Heart left ventricle (tissue), 16 donors: ENCODE measurements around the gene DTYMK. TPM values are rescaled to one million over a fixed set of nuclear protein-coding genes. Genes with fewer than 3 reads are reported as not detected.

Experiments
- ATAC-seq, 4 donors: fragments of 200-7000 bp; cut with Tn5 transposase; one replicate each; pipeline ENCODE4 v1.9.1; 2020 to 2022; ENCODE audit warnings: moderate library complexity in 4 of 4, mild to moderate bottlenecking in 3 of 4, moderate number of reproducible peaks in 1 of 4
- DNase-seq, 5 donors: peaks; one replicate each; pipeline ENCODE4 v3.0.0-alpha.2; 2020
- H3K27ac ChIP-seq, 12 donors: fragments of 200-600 bp; sonication (generic) in 4 of 12; one replicate each; pipeline versions ENCODE4 v1.5.0 to v1.8.0; 2016 to 2022; ENCODE audit warnings: mild to moderate bottlenecking in 2 of 12
- H3K27me3 ChIP-seq, 9 donors: fragments of 200-600 bp; sonication (generic) in 2 of 9; one replicate each; pipeline versions ENCODE4 v1.5.1 to v1.8.0; 2016 to 2022; ENCODE audit warnings: mild to moderate bottlenecking in 3 of 9
- H3K36me3 ChIP-seq, 9 donors: fragments of 200-600 bp; sonication (generic) in 2 of 9; one replicate each; pipeline versions ENCODE4 v1.5.0 to v1.8.0; 2018 to 2022; ENCODE audit warnings: mild to moderate bottlenecking in 2 of 9
- H3K4me1 ChIP-seq, 12 donors: fragments of 200-600 bp; sonication (generic) in 4 of 12; one replicate each; pipeline versions ENCODE4 v1.5.0 to v1.8.0; 2016 to 2022; ENCODE audit warnings: mild to moderate bottlenecking in 3 of 12
- H3K4me3 ChIP-seq, 12 donors: fragments of 200-600 bp; sonication (generic) in 4 of 12; one replicate each; pipeline versions ENCODE4 v1.5.0 to v1.8.0; 2017 to 2022; ENCODE audit warnings: mild to moderate bottlenecking in 9 of 12, moderate library complexity in 4 of 12
- H3K9me3 ChIP-seq, 12 donors: fragments of 200-600 bp; sonication (generic) in 4 of 12; one replicate each; pipeline versions ENCODE4 v1.5.0 to v1.8.0; 2016 to 2022; ENCODE audit warnings: mild to moderate bottlenecking in 1 of 12
- POLR2A ChIP-seq, 2 donors: fragments of 450-650 bp; IDR thresholded peaks; one replicate each; pipeline ENCODE4 v1.6.1; 2017; ENCODE audit warnings: antibody characterized with exemption in 2 of 2, mild to moderate bottlenecking in 2 of 2, moderate library complexity in 2 of 2
- WGBS, 4 donors: extraction: QIAGEN DNeasy Blood & Tissue Kit in 2 of 4; methylation state at CpG; one replicate each; pipeline versions ENCODE4 v1.1.5 to v1.1.7; 2013 to 2018; 5-methylcytosine and 5-hydroxymethylcytosine counted together
- intact Hi-C, 10 donors: fragments of 100-400 bp; cut with DNase I; formaldehyde crosslinking; loops; one replicate each; pipeline versions ENCODE4 v1.11.1 to v1.14.2; 2022
- polyA plus RNA-seq, 2 donors: library from polyadenylated mRNA; stranded (reverse); fragments of 200-250 nt; gene quantifications; one replicate each; pipeline ENCODE4 v1.2.3, GENCODE V29; 2013
- total RNA-seq, 9 donors: library from RNA; depleted of rRNA in 2 of 9; stranded (reverse); fragments of >200 nt in 2 of 9; fragmentation: NEBNext Ultra II Directional in 3 of 9; extraction: Animal tissue kit (Norgen Biotek cat#: 25700) in 3 of 9; gene quantifications; one replicate each; pipeline versions ENCODE4 v1.1.0 to v1.2.4, GENCODE V29; 2016 to 2023
- TF ChIP-seq, protein P1 (sequence below), 12 donors: fragments of 200-600 bp; sonication (generic) in 4 of 12; IDR thresholded peaks; one replicate each; pipeline versions ENCODE4 v1.5.0 to v1.8.0; 2018 to 2022; ENCODE audit warnings: antibody characterized with exemption in 12 of 12, mild to moderate bottlenecking in 5 of 12
- donor health status: ischemic (EF 13 %, LVEDD 7.1; RV severe dilation, severe dysfunction).
- donor health status: healthy with polysubstance abuse.
- donor health status: DM: no; HTN: yes; CAD: no.
- donor health status: DM: no; HTN: no; CAD: no.
- donor health status: ischemic (EF 25% LVEDD 6.9; RV normal size, moderate dysfunction).
- donor health status: ischemic (EF 25% LVEDD 5.7; RV mildly dilated, moderate dysfunction).
- donor health status: healthy.
- donor health status: DM: yes; HTN: yes; CAD: no.
- donor health status: ischemic (EF 35%, LVEDD 5.7; RV mildly dilated, moderate dysfunction).
- donor health status: nonischemic (EF 11% LVEDD 7.7; RV severe dilation, severe dysfunction).
- donor health status: DM: yes; HTN: yes; CAD: no.
- donor health status: PGD.
- donor health status: ischemic (EF 29% LVEDD 5.4; RV normal size, mild dysfunction).
- donor health status: nonischemic (EF 23%, LVEDD 6.1; RV moderate dilation, normal function).

The DTYMK gene
- total and polyA plus RNA-seq, 11 donors: 7.5 to 21.0 (median 8.9) TPM

DNA sequence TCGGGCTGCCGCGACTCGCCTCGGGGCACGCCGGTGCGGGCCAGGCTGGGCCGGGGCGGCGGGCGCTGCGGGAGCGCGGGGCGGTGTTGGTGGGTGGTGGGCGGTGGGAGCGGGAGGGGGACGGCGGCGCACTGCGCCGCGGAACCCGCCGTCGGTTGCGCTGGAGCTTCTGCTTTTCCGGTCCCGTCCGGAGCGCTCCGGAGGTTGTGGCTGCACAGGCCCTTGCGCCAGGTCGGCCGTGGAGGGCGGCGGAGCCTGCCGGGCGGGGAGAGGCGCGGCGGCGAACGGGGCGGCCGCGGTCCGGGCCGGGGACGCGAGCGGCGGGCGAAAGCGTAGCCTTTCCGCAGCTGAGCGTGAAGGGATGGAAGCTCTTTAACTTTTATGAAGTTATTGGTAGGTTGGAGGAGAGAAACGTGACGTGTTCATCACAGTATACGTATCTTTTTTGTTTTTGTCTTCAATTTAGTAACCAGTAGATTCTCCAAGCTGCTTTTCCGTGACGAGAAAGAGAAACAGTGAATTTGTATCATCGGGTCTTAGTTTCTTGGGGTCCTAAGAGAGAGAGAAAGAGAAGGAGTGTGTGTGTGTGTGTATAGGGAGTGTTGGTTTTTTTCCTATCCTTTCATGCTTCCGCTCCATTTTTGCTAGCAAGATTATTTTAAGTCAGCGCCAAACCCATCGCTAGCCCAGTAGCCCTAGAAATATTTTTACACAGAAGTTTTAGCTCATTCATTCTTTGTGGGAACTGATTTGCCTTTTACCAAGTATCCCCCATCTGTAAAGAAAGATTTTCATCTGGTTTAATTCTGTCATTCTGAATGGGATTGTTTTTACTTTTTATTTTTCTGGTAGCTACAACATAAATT is 48.6 kb downstream of the DTYMK start:
- no peak for ATAC-seq
- WGBS, 4 donors: 1 to 2% (median 1%) methylated on average over 22 to 67 of the region's 67 CpGs

DNA sequence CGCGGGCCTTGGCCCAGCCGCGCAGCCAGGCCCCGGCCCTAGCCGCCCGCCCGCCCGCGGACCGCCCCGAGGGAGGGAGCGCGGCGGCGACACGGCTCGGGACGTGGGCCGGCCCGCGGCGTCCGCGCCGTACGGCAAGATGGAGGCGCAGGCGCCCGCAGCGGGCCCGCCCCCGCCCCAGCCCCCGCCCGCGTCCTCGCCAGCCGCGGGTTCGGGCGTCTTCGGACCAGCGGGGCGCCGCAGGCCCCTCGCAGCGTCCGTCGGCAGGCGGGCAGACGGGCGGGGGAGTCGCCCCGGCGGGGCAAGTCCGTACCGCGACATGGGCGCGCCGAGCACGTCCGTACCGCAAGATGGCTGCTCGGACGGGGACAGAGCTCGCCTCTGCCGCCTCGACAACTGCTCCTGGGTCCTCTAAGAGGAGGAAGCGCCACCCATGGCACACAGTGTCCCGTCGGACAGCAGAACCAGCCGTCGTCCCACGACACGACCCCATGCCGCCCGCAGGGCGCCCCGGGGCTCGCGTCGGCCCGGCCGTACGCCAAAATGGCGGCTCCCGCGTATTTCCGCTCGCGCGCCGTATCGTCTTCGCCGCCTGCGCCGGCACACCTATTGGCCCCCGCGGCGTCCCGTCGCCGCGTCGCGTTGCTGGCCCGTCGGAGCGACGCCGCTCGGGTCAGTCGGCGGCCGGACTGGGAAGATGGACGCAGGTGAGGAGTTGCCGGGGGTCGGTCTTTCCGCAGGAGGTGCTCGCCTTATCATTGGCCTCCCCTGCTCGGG is 49.4 kb downstream of the DTYMK start, which contains the start of the genes ATG4B and THAP4:
TSS of gene ATG4B (plus strand) at position 676 of the 777 bp plus-strand sequence. CDS start at position 698, 22 bp downstream.
TSS of gene THAP4 (minus strand) at position 141 of the 777 bp plus-strand sequence. CDS start 141 bp downstream, outside the sequence.
- DNase-seq: peak; percentile 89 to 94 (median 92)
- intact Hi-C loops: loop anchor here in 2 of 10 donors (2.0 to 10.0 kb wide), 4 partner anchors 18 to 482 kb away; partner anchors contain the start of genes PPP1R7 (in 1 of the 2) and STK25 (in 1 of the 2)
- no peaks in the 10 kb centered on the region for H3K27me3 ChIP-seq
- peak within 1 kb of the TSS; percentile 55 to 94 (median 88) for H3K4me3 ChIP-seq
- peak within 1 kb of the TSS; percentile 96 to 100 (median 99) for H3K27ac ChIP-seq
- peaks cover 8 to 57% (median 45%) of the 10 kb centered on the region in 12 donors for H3K4me1 ChIP-seq
- peak; percentile 78 to 92 (median 90) for ATAC-seq
- peaks cover 0 to 23% (median 18%) of the 10 kb centered on the region in 9 donors for H3K36me3 ChIP-seq
- WGBS, 4 donors: 0 to 1% (median 0%) methylated on average over 23 to 123 of the region's 123 CpGs
- TF ChIP-seq POLR2A (IDR thresholded peaks at IDR 0.05): peak in 1 of 2 donors; percentile 59
- TF ChIP-seq, protein P1, sequence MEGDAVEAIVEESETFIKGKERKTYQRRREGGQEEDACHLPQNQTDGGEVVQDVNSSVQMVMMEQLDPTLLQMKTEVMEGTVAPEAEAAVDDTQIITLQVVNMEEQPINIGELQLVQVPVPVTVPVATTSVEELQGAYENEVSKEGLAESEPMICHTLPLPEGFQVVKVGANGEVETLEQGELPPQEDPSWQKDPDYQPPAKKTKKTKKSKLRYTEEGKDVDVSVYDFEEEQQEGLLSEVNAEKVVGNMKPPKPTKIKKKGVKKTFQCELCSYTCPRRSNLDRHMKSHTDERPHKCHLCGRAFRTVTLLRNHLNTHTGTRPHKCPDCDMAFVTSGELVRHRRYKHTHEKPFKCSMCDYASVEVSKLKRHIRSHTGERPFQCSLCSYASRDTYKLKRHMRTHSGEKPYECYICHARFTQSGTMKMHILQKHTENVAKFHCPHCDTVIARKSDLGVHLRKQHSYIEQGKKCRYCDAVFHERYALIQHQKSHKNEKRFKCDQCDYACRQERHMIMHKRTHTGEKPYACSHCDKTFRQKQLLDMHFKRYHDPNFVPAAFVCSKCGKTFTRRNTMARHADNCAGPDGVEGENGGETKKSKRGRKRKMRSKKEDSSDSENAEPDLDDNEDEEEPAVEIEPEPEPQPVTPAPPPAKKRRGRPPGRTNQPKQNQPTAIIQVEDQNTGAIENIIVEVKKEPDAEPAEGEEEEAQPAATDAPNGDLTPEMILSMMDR (IDR thresholded peaks at IDR 0.05): no peak
- H3K9me3 ChIP-seq: peaks cover 0 to 4% (median 0%) of the 10 kb centered on the region in 12 donors

More for the DNA sequence above, 48.6 kb downstream of the DTYMK start:
- Histone ChIP-seq H3K27me3 (no peaks in the 10 kb centered on the region), H3K9me3 (peaks cover 0 to 4% (median 0%) of the 10 kb centered on the region in 12 donors), H3K4me3 (peak overlapping the region; percentile 55 to 94 (median 88)), H3K4me1 (peaks cover 8 to 59% (median 47%) of the 10 kb centered on the region in 12 donors), H3K36me3 (peaks cover 0 to 15% (median 10%) of the 10 kb centered on the region in 9 donors), H3K27ac (peak overlapping the region; percentile 96 to 100 (median 99))
- peak in 1 of 5 donors; percentile 43 for DNase-seq
- no peak for TF ChIP-seq POLR2A (IDR thresholded peaks at IDR 0.05)
- intact Hi-C loops: loop anchor here in 2 of 10 donors (2.0 to 10.0 kb wide), 4 partner anchors 19 to 483 kb away; partner anchors contain the start of genes PPP1R7 (in 1 of the 2) and STK25 (in 1 of the 2)

DNA sequence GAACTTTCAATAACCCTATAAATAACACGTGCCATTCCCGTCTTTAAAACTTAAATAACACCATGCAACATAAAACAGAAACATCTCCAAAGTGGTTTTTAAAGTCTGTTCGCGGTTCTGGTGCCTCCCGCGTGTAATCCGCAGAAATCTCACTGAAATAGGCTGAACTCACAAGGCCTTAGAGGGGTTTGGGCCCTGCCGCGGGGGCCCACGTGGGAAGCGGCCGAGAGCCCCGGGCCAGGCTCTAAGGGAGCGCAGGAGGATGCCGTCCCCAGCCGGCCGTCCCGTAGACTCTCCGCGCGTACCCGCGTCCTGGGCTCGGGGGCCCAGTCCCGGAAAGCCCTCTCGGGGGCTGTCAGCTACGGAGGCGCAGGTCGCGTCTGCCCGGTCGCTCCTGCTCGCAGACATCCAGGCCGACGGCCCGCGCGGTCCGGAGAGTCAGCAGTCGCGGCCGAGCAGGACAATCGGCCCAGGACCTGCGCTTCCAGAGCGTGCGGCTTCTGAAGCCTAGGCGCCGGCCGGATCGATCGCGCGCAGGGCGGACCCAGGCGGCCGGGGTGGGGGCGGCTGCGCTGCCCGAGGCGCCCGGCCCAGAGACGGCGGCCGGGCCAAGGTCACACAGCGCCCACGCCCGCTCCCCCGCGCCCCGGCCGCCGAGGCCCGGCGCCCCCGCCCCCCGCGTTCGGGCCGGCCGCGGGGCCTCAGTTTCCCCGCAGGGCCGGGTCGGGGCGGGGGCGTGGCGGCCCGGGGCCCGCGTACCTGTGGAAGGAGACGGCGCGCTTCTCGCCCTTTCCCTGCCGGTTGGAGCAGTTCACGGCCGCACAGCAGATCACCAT is 50.2 kb downstream of the DTYMK start:
- peak in 3 of 4 donors; percentile 26 to 37 (median 27) for ATAC-seq
- Histone ChIP-seq H3K36me3 (peaks cover 0 to 31% (median 26%) of the 10 kb centered on the region in 9 donors), H3K4me3 (peak overlapping the region; percentile 55 to 94 (median 88)), H3K27ac (peak overlapping the region; percentile 96 to 100 (median 99)), H3K4me1 (peaks cover 4 to 50% (median 38%) of the 10 kb centered on the region in 12 donors), H3K9me3 (peaks cover 0 to 4% (median 0%) of the 10 kb centered on the region in 12 donors), H3K27me3 (no peaks in the 10 kb centered on the region)
- intact Hi-C loops: loop anchor here in 3 of 10 donors (1.0 to 10.0 kb wide), 5 partner anchors 16 to 482 kb away; partner anchors contain the start of genes PPP1R7 (in 1 of the 3) and STK25 (in 1 of the 3)
- TF ChIP-seq, protein P1 (IDR thresholded peaks at IDR 0.05): no peak
- TF ChIP-seq POLR2A (IDR thresholded peaks at IDR 0.05): no peak
- 0 to 1% (median 0%) methylated on average over 33 to 97 of the region's 97 CpGs for WGBS, 4 donors
- peak in 4 of 5 donors; percentile 40 to 74 (median 48) for DNase-seq
